ENCODE results near the gene FLG. TPM values are rescaled to one million over a fixed set of nuclear protein-coding genes. Genes with fewer than 3 reads are reported as not detected.
"Not testable (repeated sequence)": the region's sequence is repeated elsewhere in the genome, so short reads cannot be mapped to it uniquely, and the experiment has no call there.

The FLG gene
- polyA plus RNA-seq, 1 donor from 2014 or later = not detected

GRCh38 chr1:152309955-152310354 lies 15.1 kb downstream of the FLG start:
- H3K9me3 Mint-ChIP-seq = peaks cover 0 to 6% (median 2%) of the 10 kb centered on the region in 3 donors
- H3K4me3 Mint-ChIP-seq = no peak overlapping the region
- no peaks in the 10 kb centered on the region for H3K4me1 Mint-ChIP-seq
- peaks cover 11% of the 10 kb centered on the region for H3K27me3 Mint-ChIP-seq
- H3K27ac Mint-ChIP-seq = no peak overlapping the region
- H3K36me3 Mint-ChIP-seq = peaks cover 2% of the 10 kb centered on the region

- peaks cover 11% of the 10 kb centered on the region for H3K27me3 Mint-ChIP-seq
- not testable (repeated sequence) for H3K9me3 Mint-ChIP-seq, H3K4me3 Mint-ChIP-seq, H3K4me1 Mint-ChIP-seq, H3K36me3 Mint-ChIP-seq, H3K27ac Mint-ChIP-seq
These were observed 15.6 kb downstream of the FLG start for GRCh38 chr1:152309320-152309901.

- H3K4me3 Mint-ChIP-seq, H3K9me3 Mint-ChIP-seq, H3K36me3 Mint-ChIP-seq, H3K4me1 Mint-ChIP-seq, H3K27ac Mint-ChIP-seq: not testable (repeated sequence)
- peaks cover 11% of the 10 kb centered on the region for H3K27me3 Mint-ChIP-seq
These were observed 16.3 kb downstream of the FLG start for GRCh38 chr1:152308758-152309157.

- H3K27ac Mint-ChIP-seq, H3K4me1 Mint-ChIP-seq, H3K9me3 Mint-ChIP-seq, H3K36me3 Mint-ChIP-seq, H3K27me3 Mint-ChIP-seq, H3K4me3 Mint-ChIP-seq: not testable (repeated sequence)
These were observed 17.1 kb downstream of the FLG start for GRCh38 chr1:152307970-152308369.

GRCh38 chr1:152306123-152306522 lies 18.9 kb downstream of the FLG start:
- not testable (repeated sequence) for H3K4me1 Mint-ChIP-seq, H3K27me3 Mint-ChIP-seq, H3K9me3 Mint-ChIP-seq, H3K4me3 Mint-ChIP-seq, H3K36me3 Mint-ChIP-seq, H3K27ac Mint-ChIP-seq

GRCh38 chr1:152304773-152305172 lies 20.3 kb downstream of the FLG start:
- not testable (repeated sequence) for H3K27me3 Mint-ChIP-seq, H3K36me3 Mint-ChIP-seq, H3K4me3 Mint-ChIP-seq, H3K4me1 Mint-ChIP-seq, H3K9me3 Mint-ChIP-seq, H3K27ac Mint-ChIP-seq

- H3K9me3 Mint-ChIP-seq, H3K4me1 Mint-ChIP-seq, H3K36me3 Mint-ChIP-seq, H3K4me3 Mint-ChIP-seq, H3K27ac Mint-ChIP-seq, H3K27me3 Mint-ChIP-seq: not testable (repeated sequence)
These were observed 21.7 kb downstream of the FLG start for GRCh38 chr1:152303139-152303872.

- not testable (repeated sequence) for H3K36me3 Mint-ChIP-seq
These were observed 68.6 kb downstream of the FLG start for GRCh38 chr1:152256394-152256793.

More at GRCh38 chr1:152256394-152256793, 68.6 kb downstream of the FLG start:
- H3K27me3 Mint-ChIP-seq, H3K27ac Mint-ChIP-seq, H3K4me3 Mint-ChIP-seq, H3K4me1 Mint-ChIP-seq: not testable (repeated sequence)
- H3K9me3 Mint-ChIP-seq = peaks cover 3 to 16% (median 13%) of the 10 kb centered on the region in 3 donors

Other genes with a start within 250 kb of the FLG start
- gene TCHHL1, start 236.2 kb downstream of the FLG start, polyA plus RNA-seq = not detected
- not detected for gene TCHH, start 209.8 kb downstream of the FLG start, polyA plus RNA-seq
- gene RPTN, start 166.0 kb downstream of the FLG start, polyA plus RNA-seq = not detected
- gene HRNR, start 101.0 kb downstream of the FLG start, polyA plus RNA-seq = not detected
- gene FLG2, start 34.8 kb upstream of the FLG start, polyA plus RNA-seq = not detected
- not detected for gene CRNN, start 89.0 kb upstream of the FLG start, polyA plus RNA-seq
- not detected for gene LCE5A, start 185.6 kb upstream of the FLG start, polyA plus RNA-seq
- not detected for gene CRCT1, start 189.2 kb upstream of the FLG start, polyA plus RNA-seq
- not detected for gene LCE3E, start 241.5 kb upstream of the FLG start, polyA plus RNA-seq

All from IgD-negative memory B cell (primary cell).